Hair follicle dermal papilla cell (primary cell): ENCODE results near the gene FOSL1. TPM values are rescaled to one million over a fixed set of nuclear protein-coding genes. Genes with fewer than 3 reads are reported as not detected.

ENCODE experiments used
- total RNA-seq: library from RNA; depleted of rRNA; stranded (reverse); fragments of >200 nt; gene quantifications from 2 replicates; pipeline ENCODE4 v1.2.3, GENCODE V29; 2012

FOSL1 gene
- 14.5 and 22.2 TPM in 2 replicates for total RNA-seq

DNA sequence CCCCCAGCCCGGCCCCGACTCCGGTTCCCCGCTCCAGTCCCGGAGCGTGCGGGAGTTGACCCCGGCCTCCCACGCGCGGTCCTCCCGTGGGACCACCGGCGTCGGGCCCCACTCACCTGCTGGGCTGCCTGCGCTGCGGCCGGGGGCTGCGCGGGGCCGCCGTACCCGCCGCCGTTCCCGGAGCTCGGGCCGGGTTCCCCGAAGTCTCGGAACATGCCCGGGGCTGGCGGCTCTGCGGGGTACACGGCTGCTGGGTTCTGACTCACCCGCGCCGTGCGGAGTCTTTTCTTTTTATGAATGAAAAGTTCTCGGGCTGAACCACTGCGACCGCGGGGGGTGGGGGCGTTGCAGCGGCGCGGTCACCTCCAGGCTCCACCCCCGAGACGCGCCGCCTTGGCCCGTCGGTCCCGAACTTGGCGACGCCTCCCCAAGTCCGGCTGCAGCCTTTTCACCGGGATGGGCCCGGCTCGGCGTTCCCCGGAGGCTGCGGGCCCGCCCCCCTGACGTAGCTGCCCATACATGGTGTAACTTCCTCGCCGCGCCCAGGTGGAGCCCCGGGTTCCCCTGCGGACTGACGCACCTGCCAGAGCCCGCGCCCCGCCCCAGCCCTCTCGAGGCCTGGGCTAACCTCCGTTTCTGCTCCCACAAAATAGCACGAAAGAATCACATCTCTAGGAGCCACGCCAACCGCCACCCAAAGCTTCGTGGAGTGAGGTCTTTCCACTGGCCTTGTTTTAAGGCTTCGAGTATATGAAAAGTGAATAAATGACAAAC lies at the start of gene FOSL1:
Gene FOSL1 (minus strand): TSS at position 264 of the 774 bp plus-strand sequence. CDS start 49 bp downstream, at position 215.

DNA sequence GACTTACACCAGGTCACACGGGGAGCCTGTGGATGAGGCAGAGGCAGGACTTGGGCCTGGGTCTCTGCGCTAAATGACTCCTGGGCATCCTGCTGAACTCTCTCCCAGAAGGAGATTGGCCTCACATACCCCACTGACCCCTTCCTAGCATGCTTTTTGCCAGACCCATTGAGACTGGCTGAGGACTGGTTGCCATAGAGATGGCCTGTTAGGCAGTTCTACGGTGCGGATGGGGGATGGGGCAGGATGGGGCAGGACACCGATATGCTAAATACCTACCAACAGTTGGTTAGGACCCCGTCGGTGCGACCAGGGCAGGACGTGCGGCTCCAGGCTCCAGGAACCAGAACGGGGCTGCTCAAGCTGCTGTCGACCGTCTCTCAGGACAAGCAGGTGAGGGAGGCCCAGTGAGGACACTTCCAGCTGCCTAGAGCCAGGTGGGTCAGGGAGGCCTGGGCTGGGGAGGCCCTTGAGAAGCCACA lies 45.3 kb upstream of the FOSL1 start, which contains the start of gene TSGA10IP:
Gene TSGA10IP (plus strand): TSS at position 51 of the 482 bp plus-strand sequence. CDS start 196 bp downstream, at position 247.

DNA sequence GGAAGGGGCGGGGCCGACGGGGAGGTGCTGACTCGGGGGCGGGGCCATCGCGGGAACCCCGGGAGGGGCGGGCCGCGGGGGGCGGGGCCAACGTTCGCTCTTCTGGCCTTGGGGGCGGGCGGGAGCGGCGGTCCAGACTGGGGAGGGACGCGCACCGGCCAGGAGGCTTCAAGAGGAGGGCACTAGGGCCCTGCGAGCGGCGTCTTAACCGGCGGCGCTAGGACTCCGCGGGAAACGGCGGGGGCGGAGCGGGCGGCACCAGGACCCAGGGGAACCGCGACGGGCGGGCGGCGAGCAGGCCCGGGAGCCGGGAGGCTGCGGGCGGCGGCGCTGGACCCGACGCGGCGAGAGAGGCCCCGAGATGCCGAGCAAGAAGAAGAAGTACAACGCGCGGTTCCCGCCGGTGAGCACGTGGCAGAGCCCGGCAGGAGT lies 19.0 kb upstream of the FOSL1 start, which contains the start of gene DRAP1:
Gene DRAP1 (plus strand): TSS at position 286 of the 432 bp plus-strand sequence. CDS start 76 bp downstream, at position 362.

DNA sequence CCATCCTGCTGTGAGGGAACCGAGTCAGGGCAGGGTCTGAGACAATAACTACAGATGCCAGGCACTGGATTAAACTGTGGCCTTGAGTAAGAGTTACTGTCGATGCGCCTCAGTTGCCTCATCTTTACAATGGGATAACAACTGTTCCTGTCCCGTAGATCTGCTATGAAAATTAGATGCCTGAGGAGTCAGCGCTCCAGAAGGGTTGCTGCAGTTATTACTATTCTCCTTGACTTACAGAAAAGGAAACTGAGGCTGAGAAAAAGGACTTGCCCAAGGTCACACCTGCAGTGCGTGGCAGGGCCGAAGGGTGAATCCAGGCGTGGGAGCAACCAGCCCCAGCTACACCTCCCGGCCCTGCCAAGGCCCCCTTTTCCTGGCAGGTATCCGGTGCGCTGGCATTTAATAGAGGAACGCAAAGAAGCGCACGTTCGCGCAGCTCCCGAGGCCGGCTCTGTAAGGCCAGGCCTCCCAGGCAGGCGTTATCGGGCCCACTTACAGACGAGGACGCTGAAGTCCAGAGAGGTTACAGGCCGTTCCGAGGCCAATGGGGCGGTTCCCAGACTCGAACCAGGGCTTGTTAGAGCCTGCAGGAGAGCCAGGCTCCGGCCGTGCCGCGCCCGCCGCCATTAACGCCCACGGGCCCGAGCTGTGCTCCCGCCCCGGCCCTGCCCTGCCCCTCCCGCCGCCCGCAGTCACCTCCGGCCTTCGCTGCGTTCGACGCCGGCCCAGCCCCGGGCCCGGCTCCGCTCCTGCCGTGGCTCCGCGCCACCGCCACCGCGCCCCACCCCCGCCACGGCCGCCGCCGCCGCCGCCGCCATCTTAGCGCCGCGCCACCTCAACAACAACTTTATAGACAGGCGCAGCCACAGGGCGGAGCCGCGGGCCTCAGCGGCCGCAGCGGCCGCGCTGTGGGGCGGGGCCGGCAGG lies 18.3 kb upstream of the FOSL1 start, which contains the start of gene C11orf68:
Gene C11orf68 (minus strand): TSS at position 852 of the 930 bp plus-strand sequence. CDS start 31 bp downstream, at position 821.

DNA sequence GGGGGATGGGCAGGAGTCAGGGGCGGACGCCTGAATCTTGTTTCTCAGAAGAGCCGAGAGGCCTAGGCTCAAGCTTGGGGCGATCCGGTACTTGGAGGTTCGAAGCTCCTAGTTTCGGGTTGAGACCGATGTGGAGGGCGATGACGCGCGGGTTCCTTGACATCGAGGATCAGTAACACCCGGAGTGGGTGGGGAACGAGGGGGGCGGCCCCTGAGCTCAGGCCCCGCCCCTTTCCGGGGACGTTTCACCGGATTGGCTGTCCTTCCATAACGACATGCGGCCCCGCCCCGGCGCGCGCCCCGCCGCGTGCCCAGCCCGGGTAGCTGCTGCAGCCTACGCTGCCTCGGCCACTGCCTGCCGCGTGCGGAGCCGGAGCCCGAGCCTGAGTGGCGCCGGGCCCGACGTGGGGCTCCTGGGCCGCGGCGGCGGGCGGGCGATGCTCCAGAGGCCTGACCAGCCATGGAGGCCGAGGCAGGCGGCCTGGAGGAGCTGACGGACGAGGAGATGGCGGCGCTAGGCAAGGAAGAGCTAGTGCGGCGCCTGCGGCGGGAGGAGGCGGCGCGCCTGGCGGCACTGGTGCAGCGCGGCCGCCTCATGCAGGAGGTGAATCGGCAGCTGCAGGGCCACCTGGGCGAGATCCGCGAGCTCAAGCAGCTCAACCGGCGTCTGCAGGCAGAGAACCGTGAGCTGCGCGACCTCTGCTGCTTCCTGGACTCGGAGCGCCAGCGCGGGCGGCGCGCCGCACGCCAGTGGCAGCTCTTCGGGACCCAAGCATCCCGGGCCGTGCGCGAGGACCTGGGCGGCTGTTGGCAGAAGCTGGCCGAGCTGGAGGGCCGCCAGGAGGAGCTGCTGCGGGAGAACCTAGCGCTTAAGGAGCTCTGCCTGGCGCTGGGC lies 9.6 kb downstream of the FOSL1 start, which contains the start of gene CCDC85B:
Gene CCDC85B (plus strand): TSS at position 350 of the 895 bp plus-strand sequence. CDS start 111 bp downstream, at position 461.

DNA sequence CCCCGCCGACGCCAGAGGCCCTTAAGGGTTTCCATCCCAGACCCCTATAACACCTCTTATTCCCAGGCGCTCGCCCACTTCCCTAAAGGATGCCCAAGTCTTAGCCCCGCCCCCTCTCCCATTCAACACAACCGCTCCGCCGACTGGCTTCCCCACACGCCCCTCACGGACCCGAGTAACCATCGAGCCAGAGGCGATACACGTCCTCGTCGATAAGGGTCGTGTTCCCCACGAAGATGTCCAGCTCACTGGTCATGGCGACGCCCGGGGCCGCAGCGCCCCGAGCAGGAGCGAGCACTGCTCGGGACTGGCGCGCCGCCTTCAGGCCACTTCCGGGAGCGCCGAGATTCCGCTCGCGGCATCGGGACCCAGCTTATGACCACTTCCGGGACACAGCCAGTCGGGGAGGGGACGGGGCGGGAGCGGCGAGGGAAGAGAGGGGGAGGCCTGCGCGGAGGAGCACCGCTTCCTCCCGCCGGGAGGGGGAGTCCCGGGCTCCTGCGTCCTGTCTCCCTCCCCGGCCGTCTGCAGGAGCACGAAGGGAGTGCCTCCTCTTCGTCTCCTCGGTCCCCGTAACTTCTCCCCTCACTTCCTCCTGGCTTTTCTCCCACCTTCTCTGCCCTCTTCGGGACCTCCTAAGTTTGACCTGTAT lies 11.9 kb downstream of the FOSL1 start, which contains the start of gene FIBP:
Gene FIBP (minus strand): TSS at position 309 of the 652 bp plus-strand sequence. CDS start 53 bp downstream, at position 256.

DNA sequence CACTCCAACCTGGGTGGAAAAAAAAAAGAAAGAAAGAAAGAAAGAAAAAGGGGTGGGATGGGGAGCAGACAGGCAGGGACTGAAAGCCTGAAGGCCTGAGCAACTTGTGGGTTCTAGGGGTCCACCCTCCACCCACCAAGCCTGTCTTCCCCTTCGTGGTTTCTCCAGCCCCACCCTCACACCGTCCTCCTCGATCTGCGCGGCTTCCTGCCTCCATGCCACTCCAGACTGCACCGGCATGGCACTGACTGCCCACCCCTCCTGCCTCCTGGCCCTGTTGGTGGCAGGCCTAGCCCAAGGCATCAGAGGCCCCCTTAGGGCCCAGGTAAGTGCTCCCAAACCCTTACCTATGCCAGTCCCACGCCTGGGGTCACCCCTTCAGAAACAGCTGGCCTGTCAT lies 20.6 kb downstream of the FOSL1 start, which contains the start of gene CTSW:
Gene CTSW (plus strand): TSS at position 221 of the 400 bp plus-strand sequence. CDS start 18 bp downstream, at position 239.

DNA sequence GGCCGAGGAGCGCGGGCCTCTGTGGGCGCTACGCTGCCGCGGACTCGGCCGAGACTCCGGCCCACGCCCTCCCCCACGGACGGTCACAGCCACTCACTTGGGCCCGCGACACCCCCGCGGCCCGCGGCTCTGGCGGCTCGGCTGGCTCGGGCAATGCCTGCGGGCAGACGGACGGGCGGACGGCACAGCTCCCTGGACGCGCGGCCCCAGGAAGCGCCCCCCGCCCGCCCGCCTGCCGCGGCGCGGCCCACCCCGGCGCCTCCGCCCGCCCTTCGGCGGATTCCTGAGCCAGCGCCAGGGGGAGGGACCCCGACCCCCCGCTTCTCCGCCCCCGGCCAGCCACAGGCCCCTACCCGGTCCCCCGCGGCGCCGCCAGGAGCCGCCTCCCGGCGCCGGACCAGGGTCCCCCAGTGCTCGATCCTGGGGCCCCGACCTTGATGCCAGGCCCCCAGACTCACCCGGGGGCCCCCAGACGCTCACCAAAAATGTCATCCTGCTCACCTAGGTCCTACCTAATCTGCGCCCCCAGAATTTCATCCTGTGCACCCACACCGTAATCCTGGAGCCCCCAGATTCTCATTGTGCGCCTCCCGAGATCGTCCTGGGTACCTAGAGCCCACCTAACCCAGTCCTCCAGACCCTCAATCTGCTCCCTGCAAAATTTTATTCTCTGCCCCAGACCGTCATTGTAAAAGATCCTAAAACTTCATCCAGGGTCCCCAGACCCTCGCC lies 27.4 kb downstream of the FOSL1 start, which contains the start of gene EFEMP2:
Gene EFEMP2 (minus strand): TSS at position 215 of the 732 bp plus-strand sequence. CDS start 446 bp downstream, outside the sequence.

DNA sequence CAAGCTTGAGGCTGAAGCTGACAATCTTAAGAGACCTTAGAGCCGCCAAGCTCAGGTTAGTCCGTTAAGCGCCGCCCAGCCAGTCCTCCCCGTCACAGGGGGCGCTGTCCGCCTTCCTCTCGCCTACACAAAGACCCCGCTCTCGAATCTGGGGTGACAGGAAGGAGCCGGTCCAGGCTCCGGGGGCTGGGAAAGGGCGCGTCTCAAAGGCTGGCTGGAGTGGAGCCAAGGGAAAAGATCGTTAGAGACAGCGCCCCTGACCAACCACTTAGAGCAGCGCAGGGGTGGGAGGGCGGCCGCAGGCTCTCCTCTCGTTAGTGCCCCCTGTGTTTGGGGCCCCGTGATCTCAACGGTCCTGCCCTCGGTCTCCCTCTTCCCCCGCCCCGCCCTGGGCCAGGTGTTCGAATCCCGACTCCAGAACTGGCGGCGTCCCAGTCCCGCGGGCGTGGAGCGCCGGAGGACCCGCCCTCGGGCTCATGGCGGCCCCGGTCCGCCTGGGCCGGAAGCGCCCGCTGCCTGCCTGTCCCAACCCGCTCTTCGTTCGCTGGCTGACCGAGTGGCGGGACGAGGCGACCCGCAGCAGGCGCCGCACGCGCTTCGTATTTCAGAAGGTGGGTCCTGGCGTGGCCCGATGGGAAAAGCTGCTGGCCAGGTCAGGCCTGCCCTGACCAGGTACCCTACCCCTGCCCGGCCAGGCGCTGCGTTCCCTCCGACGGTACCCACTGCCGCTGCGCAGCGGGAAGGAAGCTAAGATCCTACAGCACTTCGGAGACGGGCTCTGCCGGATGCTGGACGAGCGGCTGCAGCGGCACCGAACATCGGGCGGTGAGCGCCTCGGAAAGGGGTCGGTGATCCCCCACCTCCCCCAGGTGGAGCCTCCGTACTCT lies 39.7 kb downstream of the FOSL1 start, which contains the start of gene MUS81:
Gene MUS81 (plus strand): TSS at position 156 of the 887 bp plus-strand sequence. CDS start 321 bp downstream, at position 477.

DNA sequence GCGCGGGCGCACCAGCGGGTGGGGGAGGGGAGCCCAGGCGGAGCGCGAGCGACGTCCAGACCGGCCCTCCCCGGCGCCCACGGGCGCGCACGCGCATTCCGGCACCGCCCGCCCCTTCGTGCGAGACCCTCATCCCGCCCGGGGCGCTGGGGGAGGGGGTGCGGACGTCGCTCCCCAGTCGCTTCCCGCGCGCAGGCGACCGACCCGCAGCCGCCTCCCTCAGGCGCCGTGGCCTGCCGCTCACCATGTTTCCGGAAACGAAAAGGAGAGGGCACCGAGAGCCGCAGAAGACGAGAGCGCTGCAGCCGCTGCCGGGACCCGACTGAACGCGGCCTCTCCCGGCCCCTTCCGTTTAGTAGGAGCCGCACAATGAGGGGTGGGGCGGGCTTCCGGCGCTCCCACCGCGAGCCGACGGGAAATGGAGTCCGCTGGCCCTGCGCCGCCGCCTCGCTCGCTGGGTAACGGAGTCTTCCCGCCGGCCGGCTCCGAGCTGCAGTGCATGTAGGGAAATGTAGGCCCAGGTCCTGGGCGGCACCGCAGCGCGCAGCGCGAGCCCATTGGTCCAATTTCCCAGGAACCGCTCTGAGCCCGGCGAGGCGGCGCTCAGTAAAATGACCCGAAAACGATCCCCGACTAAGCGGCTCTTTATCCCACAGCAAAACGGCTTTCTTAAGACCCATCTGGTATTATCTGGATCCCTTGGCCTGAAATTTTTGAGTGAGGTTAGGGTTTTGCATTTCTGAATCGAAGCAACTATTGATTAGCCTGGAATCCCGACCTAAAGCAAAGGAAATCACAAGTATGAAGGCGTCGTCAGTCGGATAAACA lies 42.1 kb downstream of the FOSL1 start, which contains the start of gene CFL1:
Gene CFL1 (minus strand): TSS at position 328 of the 828 bp plus-strand sequence. CDS start 81 bp downstream, at position 247.

Other genes with a start within 250 kb of the FOSL1 start
- 35.0 and 40.2 TPM in 2 replicates for gene RELA, start 237.5 kb downstream of the FOSL1 start, total RNA-seq
- 41.7 and 46.7 TPM in 2 replicates for gene KAT5, start 188.1 kb downstream of the FOSL1 start, total RNA-seq
- gene RNASEH2C, start 179.6 kb downstream of the FOSL1 start, total RNA-seq, result 19.3 and 27.1 TPM in 2 replicates
- gene AP5B1, start 119.4 kb downstream of the FOSL1 start, total RNA-seq, result 25.0 and 27.6 TPM in 2 replicates
- gene OVOL1, start 113.3 kb downstream of the FOSL1 start, total RNA-seq, result not detected in 2 replicates
- 0.97 and 1.3 TPM in 2 replicates for gene SNX32, start 66.4 kb downstream of the FOSL1 start, total RNA-seq
- gene CFL1, start 42.2 kb downstream of the FOSL1 start, total RNA-seq, result 760 and 1,030 TPM in 2 replicates
- 59.3 and 89.6 TPM in 2 replicates for gene MUS81, start 40.0 kb downstream of the FOSL1 start, total RNA-seq
- 106 and 128 TPM in 2 replicates for gene EFEMP2, start 27.6 kb downstream of the FOSL1 start, total RNA-seq
- not detected in 2 replicates for gene CTSW, start 20.6 kb downstream of the FOSL1 start, total RNA-seq
- 117 and 131 TPM in 2 replicates for gene FIBP, start 11.9 kb downstream of the FOSL1 start, total RNA-seq
- gene CCDC85B, start 9.7 kb downstream of the FOSL1 start, total RNA-seq, result 42.7 and 47.2 TPM in 2 replicates
- 30.2 and 31.0 TPM in 2 replicates for gene C11orf68, start 18.7 kb upstream of the FOSL1 start, total RNA-seq
- gene DRAP1, start 19.0 kb upstream of the FOSL1 start, total RNA-seq, result 95.9 and 100 TPM in 2 replicates
- not detected in 2 replicates for gene TSGA10IP, start 45.1 kb upstream of the FOSL1 start, total RNA-seq
- gene SART1, start 61.3 kb upstream of the FOSL1 start, total RNA-seq, result 22.7 and 26.8 TPM in 2 replicates
- 27.6 and 34.1 TPM in 2 replicates for gene EIF1AD, start 101.8 kb upstream of the FOSL1 start, total RNA-seq
- gene BANF1, start 102.1 kb upstream of the FOSL1 start, total RNA-seq, result 13.5 and 18.2 TPM in 2 replicates
- gene CST6, start 111.6 kb upstream of the FOSL1 start, total RNA-seq, result 0.49 and 0.85 TPM in 2 replicates
- not detected in 2 replicates for gene CATSPER1, start 126.1 kb upstream of the FOSL1 start, total RNA-seq
- gene GAL3ST3, start 148.8 kb upstream of the FOSL1 start, total RNA-seq, result 0.16 TPM in 1 of 2 replicates, not detected in the other
- gene SF3B2, start 152.0 kb upstream of the FOSL1 start, total RNA-seq, result 117 and 171 TPM in 2 replicates
- gene PACS1, start 169.9 kb upstream of the FOSL1 start, total RNA-seq, result 41.7 and 44.0 TPM in 2 replicates